GM18517 (cell line): ENCODE results near the gene SCART1.
"Not testable (repeated sequence)": the region's sequence is repeated elsewhere in the genome, so short reads cannot be mapped to it uniquely, and the experiment has no call there.

ENCODE experiments used
- ATAC-seq: cut with Tn5 transposase; IDR thresholded peaks from one replicate; pipeline ENCODE4 v1.9.1; 2021; ENCODE audit warnings: mild to moderate bottlenecking, moderate library complexity; ENCODE audit not compliant: unreplicated experiment

The SCART1 gene

GRCh38 chr10:133431888-133432613 is 21.7 kb upstream of the SCART1 start:
- ATAC-seq, result not testable (repeated sequence)

GRCh38 chr10:133432789-133433188 is 21.0 kb upstream of the SCART1 start:
- not testable (repeated sequence) for ATAC-seq

- no peak for ATAC-seq
These were observed 15.0 kb upstream of the SCART1 start for GRCh38 chr10:133438711-133439273.

- no peak for ATAC-seq
These were observed 14.0 kb upstream of the SCART1 start for GRCh38 chr10:133439517-133440461.

- ATAC-seq, result no peak
These were observed 13.0 kb upstream of the SCART1 start for GRCh38 chr10:133440633-133441285.

- ATAC-seq, result not testable (repeated sequence)
These were observed 12.4 kb upstream of the SCART1 start for GRCh38 chr10:133441356-133441755.

- no peak for ATAC-seq
These were observed 12.0 kb upstream of the SCART1 start for GRCh38 chr10:133441780-133442179.

- ATAC-seq, result no peak
These were observed 11.4 kb upstream of the SCART1 start for GRCh38 chr10:133442191-133442966.

- ATAC-seq, result no peak
These were observed 10.5 kb upstream of the SCART1 start for GRCh38 chr10:133442967-133443924.

- ATAC-seq, result no peak
These were observed 9.1 kb upstream of the SCART1 start for GRCh38 chr10:133444342-133445267.

- no peak for ATAC-seq
These were observed 8.4 kb upstream of the SCART1 start for GRCh38 chr10:133445268-133445732.

- no peak for ATAC-seq
These were observed 7.7 kb upstream of the SCART1 start for GRCh38 chr10:133445751-133446708.

GRCh38 chr10:133446979-133447378 is 6.8 kb upstream of the SCART1 start:
- ATAC-seq, result no peak

- no peak for ATAC-seq
These were observed 5.6 kb upstream of the SCART1 start for GRCh38 chr10:133448120-133448519.

GRCh38 chr10:133451346-133451745 is 2.4 kb upstream of the SCART1 start:
- ATAC-seq, result no peak

GRCh38 chr10:133452453-133452852 is 1.3 kb upstream of the SCART1 start:
- no peak for ATAC-seq
